Fibroblast of villous mesenchyme (primary cell): ENCODE data around the gene APRT. TPM values are rescaled to one million over a fixed set of nuclear protein-coding genes. Genes with fewer than 3 reads are reported as not detected.
"Not testable (repeated sequence)": the region's sequence is repeated elsewhere in the genome, so short reads cannot be mapped to it uniquely, and the experiment has no call there.

Source experiments
- DNase-seq: peaks from one replicate; pipeline ENCODE4 v3.0.0-alpha.2; 2010; ENCODE audit warnings: low read depth
- H3K4me3 ChIP-seq: 2 replicates; pipeline ENCODE4 v1.5.1; 2011; ENCODE audit warnings: low read depth, mild to moderate bottlenecking, low read length
- total RNA-seq: library from RNA; depleted of rRNA; stranded (reverse); fragments of >200 nt; gene quantifications from 2 replicates; pipeline ENCODE4 v1.2.3, GENCODE V29; 2012
- TF ChIP-seq, protein P1 (sequence below): IDR thresholded peaks from 2 replicates; pipeline ENCODE4 v1.5.1; 2012; ENCODE audit warnings: low read depth, mild to moderate bottlenecking, low read length; ENCODE audit not compliant: insufficient read depth

Gene APRT
- total RNA-seq, 1 donor, result 39.7 TPM

- TF ChIP-seq, protein P1, sequence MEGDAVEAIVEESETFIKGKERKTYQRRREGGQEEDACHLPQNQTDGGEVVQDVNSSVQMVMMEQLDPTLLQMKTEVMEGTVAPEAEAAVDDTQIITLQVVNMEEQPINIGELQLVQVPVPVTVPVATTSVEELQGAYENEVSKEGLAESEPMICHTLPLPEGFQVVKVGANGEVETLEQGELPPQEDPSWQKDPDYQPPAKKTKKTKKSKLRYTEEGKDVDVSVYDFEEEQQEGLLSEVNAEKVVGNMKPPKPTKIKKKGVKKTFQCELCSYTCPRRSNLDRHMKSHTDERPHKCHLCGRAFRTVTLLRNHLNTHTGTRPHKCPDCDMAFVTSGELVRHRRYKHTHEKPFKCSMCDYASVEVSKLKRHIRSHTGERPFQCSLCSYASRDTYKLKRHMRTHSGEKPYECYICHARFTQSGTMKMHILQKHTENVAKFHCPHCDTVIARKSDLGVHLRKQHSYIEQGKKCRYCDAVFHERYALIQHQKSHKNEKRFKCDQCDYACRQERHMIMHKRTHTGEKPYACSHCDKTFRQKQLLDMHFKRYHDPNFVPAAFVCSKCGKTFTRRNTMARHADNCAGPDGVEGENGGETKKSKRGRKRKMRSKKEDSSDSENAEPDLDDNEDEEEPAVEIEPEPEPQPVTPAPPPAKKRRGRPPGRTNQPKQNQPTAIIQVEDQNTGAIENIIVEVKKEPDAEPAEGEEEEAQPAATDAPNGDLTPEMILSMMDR, result no peak
- H3K4me3 ChIP-seq, result no peak overlapping the region
- DNase-seq, result no peak
Observed at GRCh38 chr16:88796278-88796677, 15.4 kb downstream of the APRT start.

GRCh38 chr16:88793251-88793954, 18.3 kb downstream of the APRT start:
- H3K4me3 ChIP-seq, result no peak overlapping the region
- TF ChIP-seq, protein P1, result no peak
- DNase-seq, result no peak

- DNase-seq, result no peak
- TF ChIP-seq, protein P1, result no peak
- H3K4me3 ChIP-seq, result no peak overlapping the region
Observed at GRCh38 chr16:88792668-88793250, 19.0 kb downstream of the APRT start.

DNA sequence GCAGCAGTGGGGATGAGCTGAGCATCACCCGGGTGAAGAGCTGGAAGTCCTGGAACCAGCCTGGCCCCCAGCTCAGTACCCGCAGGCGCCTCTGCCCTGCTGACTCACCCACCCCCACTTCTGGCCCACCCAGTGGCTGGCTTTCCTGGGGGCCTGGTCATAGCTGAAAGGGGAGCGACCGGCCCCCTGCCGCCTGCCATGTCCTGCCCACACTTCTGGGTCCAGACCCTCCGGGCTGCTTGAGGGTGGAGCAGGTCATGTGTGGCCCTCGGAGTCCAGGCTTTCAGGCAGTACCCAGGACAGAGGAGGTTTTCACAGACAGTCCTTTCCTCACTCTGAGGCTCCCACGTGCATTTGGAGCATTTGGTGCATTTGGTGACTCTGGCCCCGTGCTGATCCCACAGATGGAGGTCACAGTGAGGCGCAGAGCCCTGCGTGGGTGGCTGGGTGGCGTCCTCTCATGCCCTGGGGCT, 19.6 kb downstream of the APRT start:
- H3K4me3 ChIP-seq, result no peak overlapping the region
- DNase-seq, result no peak
- TF ChIP-seq, protein P1, result no peak

- no peak overlapping the region for H3K4me3 ChIP-seq
- TF ChIP-seq, protein P1, result no peak
- DNase-seq, result no peak
Observed at GRCh38 chr16:88790312-88791211, 21.2 kb downstream of the APRT start.

DNA sequence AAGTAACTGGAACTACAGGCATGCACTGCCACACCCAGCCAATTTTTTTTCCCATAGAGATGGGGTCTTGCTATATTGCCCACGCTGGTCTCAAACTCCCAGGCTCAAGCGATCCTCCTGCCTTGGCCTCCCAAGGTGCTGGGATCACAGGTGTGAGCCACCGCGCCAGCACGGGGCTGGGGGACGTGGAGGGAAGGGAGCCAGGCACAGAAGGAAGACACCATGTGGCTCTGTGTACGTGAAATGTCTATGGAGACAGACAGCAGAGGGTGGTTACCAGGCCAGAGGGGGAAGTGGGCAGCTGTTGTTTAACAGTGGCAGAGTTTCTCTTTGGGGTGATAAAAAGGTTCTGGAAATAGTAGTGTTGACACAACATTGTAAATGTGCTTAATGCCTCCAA, 22.1 kb downstream of the APRT start:
- DNase-seq, result no peak
- H3K4me3 ChIP-seq, result no peak overlapping the region
- TF ChIP-seq, protein P1, result no peak

DNA sequence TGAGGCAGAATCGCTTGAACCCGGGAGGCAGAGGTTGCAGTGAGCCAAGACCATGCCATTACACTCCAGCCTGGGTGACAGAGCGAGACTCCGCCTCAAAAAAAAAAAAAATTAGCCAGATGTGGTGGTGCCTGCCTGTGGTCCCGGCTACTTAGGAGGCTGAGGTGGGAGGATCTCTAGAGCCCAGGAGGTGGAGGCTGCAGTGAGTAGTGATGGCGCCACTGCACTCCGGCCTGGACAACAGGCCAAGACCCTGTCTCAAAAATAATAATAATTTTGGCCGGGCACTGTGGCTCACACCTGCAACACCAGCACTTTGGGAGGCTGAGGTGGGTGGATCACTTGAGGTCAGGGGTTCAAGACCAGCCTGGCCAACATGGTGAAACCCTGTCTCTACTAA, 23.0 kb downstream of the APRT start:
- not testable (repeated sequence) for DNase-seq, H3K4me3 ChIP-seq
